ENCODE results near the gene EXOC3L1. TPM values are rescaled to one million over a fixed set of nuclear protein-coding genes. Genes with fewer than 3 reads are reported as not detected.

The EXOC3L1 gene
- total RNA-seq, 2 donors from 2014 or later = 0.97 to 1.8 TPM

DNA sequence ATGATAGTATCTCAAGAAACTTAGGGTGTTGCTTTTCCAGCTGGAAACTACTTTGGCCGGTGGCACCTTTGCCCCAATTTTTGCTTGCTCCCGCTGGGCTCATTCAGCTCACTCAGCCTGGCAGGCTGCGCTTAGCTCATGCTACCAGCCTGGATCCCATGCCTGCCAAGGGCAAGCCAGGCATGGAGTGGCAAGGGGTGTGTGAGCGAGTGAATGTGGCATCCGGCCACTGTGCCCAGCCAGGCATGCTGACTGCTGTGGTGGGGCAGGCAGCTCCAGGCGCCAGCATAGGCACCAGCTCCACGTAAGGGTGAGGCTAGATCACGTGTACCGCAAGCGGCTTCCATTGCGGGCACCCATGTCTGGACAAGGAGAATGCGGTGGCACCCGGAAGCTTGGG is 48.5 kb downstream of the EXOC3L1 start:
- Mint-ChIP-seq H3K27me3 (ENCODE audit: insufficient read depth) (no peaks in the 10 kb centered on the region), H3K4me3 (no peak overlapping the region), H3K27ac (no peak overlapping the region), H3K36me3 (ENCODE audit: low read depth) (peaks cover 72% of the 10 kb centered on the region), H3K9me3 (no peaks in the 10 kb centered on the region), H3K4me1 (no peaks in the 10 kb centered on the region)
- Histone ChIP-seq H3K9me3 (ENCODE audit: control insufficient read depth, low read length) (no peaks in the 10 kb centered on the region), H3K27ac (ENCODE audit: low read depth, low read length) (no peak overlapping the region), H3K27me3 (ENCODE audit: control insufficient read depth, insufficient read depth, low read length, poor library complexity, severe bottlenecking) (no peaks in the 10 kb centered on the region), H3K4me3 (ENCODE audit: low read length) (no peak overlapping the region), H3K9ac (ENCODE audit: extremely low read depth, low read length, poor library complexity, severe bottlenecking) (no peak overlapping the region), H3K4me1 (ENCODE audit: control insufficient read depth, insufficient read depth, low read length) (no peaks in the 10 kb centered on the region), H3K36me3 (ENCODE audit: control insufficient read depth, insufficient read depth, low read length) (peaks cover 78% of the 10 kb centered on the region)
- TF ChIP-seq, protein P1, sequence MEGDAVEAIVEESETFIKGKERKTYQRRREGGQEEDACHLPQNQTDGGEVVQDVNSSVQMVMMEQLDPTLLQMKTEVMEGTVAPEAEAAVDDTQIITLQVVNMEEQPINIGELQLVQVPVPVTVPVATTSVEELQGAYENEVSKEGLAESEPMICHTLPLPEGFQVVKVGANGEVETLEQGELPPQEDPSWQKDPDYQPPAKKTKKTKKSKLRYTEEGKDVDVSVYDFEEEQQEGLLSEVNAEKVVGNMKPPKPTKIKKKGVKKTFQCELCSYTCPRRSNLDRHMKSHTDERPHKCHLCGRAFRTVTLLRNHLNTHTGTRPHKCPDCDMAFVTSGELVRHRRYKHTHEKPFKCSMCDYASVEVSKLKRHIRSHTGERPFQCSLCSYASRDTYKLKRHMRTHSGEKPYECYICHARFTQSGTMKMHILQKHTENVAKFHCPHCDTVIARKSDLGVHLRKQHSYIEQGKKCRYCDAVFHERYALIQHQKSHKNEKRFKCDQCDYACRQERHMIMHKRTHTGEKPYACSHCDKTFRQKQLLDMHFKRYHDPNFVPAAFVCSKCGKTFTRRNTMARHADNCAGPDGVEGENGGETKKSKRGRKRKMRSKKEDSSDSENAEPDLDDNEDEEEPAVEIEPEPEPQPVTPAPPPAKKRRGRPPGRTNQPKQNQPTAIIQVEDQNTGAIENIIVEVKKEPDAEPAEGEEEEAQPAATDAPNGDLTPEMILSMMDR (conservative IDR thresholded peaks at IDR 0.05) = no peak
- 92 to 94% methylated on average over 10 to 13 of the region's 13 CpGs for whole genome bisulfite sequencing, 2 experiments (ENCODE audit: insufficient coverage in 1 of 2, insufficient read length in 1 of 2)
- DNase-seq = no peak

DNA sequence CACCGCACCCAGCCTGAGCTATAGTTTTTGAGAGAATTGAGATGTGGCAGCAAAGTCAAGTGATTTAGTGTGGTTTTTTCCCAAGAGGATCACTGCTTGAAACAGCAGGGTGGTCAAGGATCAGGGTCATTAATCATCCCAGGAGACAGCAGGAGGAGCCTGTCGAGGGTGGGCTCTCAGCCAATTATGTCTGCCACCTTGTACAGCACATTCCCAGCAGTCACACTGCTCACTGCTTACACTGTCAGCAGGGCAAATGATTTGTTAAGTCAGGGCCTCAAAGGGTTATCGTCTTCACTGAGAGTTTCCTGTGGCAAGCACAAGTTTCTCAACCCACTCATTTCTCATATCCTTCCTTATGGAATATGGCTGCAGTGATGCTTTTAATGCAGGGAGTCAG is 52.3 kb downstream of the EXOC3L1 start:
- no peak for DNase-seq
- H3K36me3 Mint-ChIP-seq (ENCODE audit: low read depth) = peaks cover 70% of the 10 kb centered on the region
- H3K4me1 Mint-ChIP-seq = no peaks in the 10 kb centered on the region
- Histone ChIP-seq H3K9ac (ENCODE audit: extremely low read depth, low read length, poor library complexity, severe bottlenecking) (no peak overlapping the region), H3K4me3 (ENCODE audit: low read length) (no peak overlapping the region), H3K27me3 (ENCODE audit: control insufficient read depth, insufficient read depth, low read length, poor library complexity, severe bottlenecking) (no peaks in the 10 kb centered on the region), H3K27ac (ENCODE audit: low read depth, low read length) (no peak overlapping the region), H3K9me3 (ENCODE audit: control insufficient read depth, low read length) (no peaks in the 10 kb centered on the region), H3K36me3 (ENCODE audit: control insufficient read depth, insufficient read depth, low read length) (peaks cover 71% of the 10 kb centered on the region), H3K4me1 (ENCODE audit: control insufficient read depth, insufficient read depth, low read length) (no peaks in the 10 kb centered on the region)
- H3K27ac Mint-ChIP-seq = no peak overlapping the region
- H3K4me3 Mint-ChIP-seq = no peak overlapping the region
- no peaks in the 10 kb centered on the region for H3K27me3 Mint-ChIP-seq (ENCODE audit: insufficient read depth)
- TF ChIP-seq, protein P1 (conservative IDR thresholded peaks at IDR 0.05) = no peak
- WGBS, 2 experiments (ENCODE audit: insufficient coverage in 1 of 2, insufficient read length in 1 of 2) = 93% methylated on average over 2 to 3 of the region's 3 CpGs
- H3K9me3 Mint-ChIP-seq = no peaks in the 10 kb centered on the region

Small RNA genes within 50 kb of the gene (microRNA-seq; reads per million reads assigned to microRNA genes)
- 9.6 reads per million, percentile 44 among the genes with 10 or more reads in this experiment for gene MIR328 (ENCODE audit: borderline microRNAs expressed)

Other genes starting within 250 kb of the EXOC3L1 start
- 1 to 10 TPM; 2.7 to 3.8 TPM for gene CES3, start 228.9 kb downstream of the EXOC3L1 start, total RNA-seq
- 1 to 10 TPM; 3.0 to 3.8 TPM for gene CES4A, start 201.5 kb downstream of the EXOC3L1 start, total RNA-seq
- 10 to 100 TPM; 93.9 to 95.2 TPM for gene CBFB, start 161.0 kb downstream of the EXOC3L1 start, total RNA-seq
- 10 to 100 TPM; 18.8 to 19.6 TPM for gene PHAF1, start 80.2 kb downstream of the EXOC3L1 start, total RNA-seq
- 10 to 100 TPM in 1 of 2 donors, 1 to 10 TPM in 1; 7.2 to 11.0 TPM for gene B3GNT9, start 39.1 kb downstream of the EXOC3L1 start, total RNA-seq
- gene TRADD, start 30.2 kb downstream of the EXOC3L1 start, total RNA-seq = 1 to 10 TPM; 2.8 to 5.4 TPM
- gene FBXL8, start 30.2 kb downstream of the EXOC3L1 start, total RNA-seq = 1 to 10 TPM; 1.9 to 3.5 TPM
- gene HSF4, start 25.4 kb downstream of the EXOC3L1 start, total RNA-seq = 1 to 10 TPM; 2.0 to 6.8 TPM
- gene NOL3, start 19.6 kb downstream of the EXOC3L1 start, total RNA-seq = 10 to 100 TPM; 11.6 TPM
- gene MATCAP1, start 6.2 kb downstream of the EXOC3L1 start, total RNA-seq = 10 to 100 TPM; 50.2 to 63.8 TPM
- 10 to 100 TPM; 71.8 to 72.8 TPM for gene E2F4, start 2.0 kb upstream of the EXOC3L1 start, total RNA-seq
- 1 to 10 TPM; 5.6 to 6.4 TPM for gene ELMO3, start 9.0 kb upstream of the EXOC3L1 start, total RNA-seq
- 10 to 100 TPM; 43.1 to 46.4 TPM for gene TMEM208, start 37.0 kb upstream of the EXOC3L1 start, total RNA-seq
- gene FHOD1, start 57.3 kb upstream of the EXOC3L1 start, total RNA-seq = 10 to 100 TPM; 51.7 to 71.9 TPM
- gene SLC9A5, start 58.8 kb upstream of the EXOC3L1 start, total RNA-seq = 1 to 10 TPM; 8.9 to 9.0 TPM
- gene PLEKHG4, start 89.4 kb upstream of the EXOC3L1 start, total RNA-seq = 10 to 100 TPM; 10.5 to 12.4 TPM
- 1 to 10 TPM; 1.2 to 1.3 TPM for gene KCTD19, start 136.6 kb upstream of the EXOC3L1 start, total RNA-seq
- gene LRRC36, start 136.7 kb upstream of the EXOC3L1 start, total RNA-seq = under 1 TPM in 1 of 2 donors, not detected in 1; 0.73 TPM
- under 1 TPM; 0.64 to 0.73 TPM for gene TPPP3, start 203.4 kb upstream of the EXOC3L1 start, total RNA-seq
- 10 to 100 TPM in 1 of 2 donors, 1 to 10 TPM in 1; 8.4 to 10.6 TPM for gene ZDHHC1, start 226.3 kb upstream of the EXOC3L1 start, total RNA-seq
- 10 to 100 TPM; 10.4 to 14.7 TPM for gene HSD11B2, start 241.0 kb upstream of the EXOC3L1 start, total RNA-seq